AG10803 (cell line): ENCODE data around the gene ERG.

Experiments used
- DNase-seq: peaks from one replicate; pipeline ENCODE4 v3.0.0; 2010; ENCODE audit warnings: low read depth
- H3K4me3 ChIP-seq: 2 replicates; pipeline ENCODE4 v1.5.1; 2011; ENCODE audit warnings: mild to moderate bottlenecking, low read length, control low read depth
- CTCF ChIP-seq: conservative IDR thresholded peaks from 2 replicates; pipeline ENCODE4 v1.5.1; 2011; ENCODE audit warnings: mild to moderate bottlenecking, low read length, control low read depth, inconsistent platforms

Gene ERG

GRCh38 chr21:38352536-38353219, 145.6 kb downstream of the ERG start:
- H3K4me3 ChIP-seq = no peak overlapping the region
- DNase-seq = peak; percentile 79
- TF ChIP-seq CTCF = peak; percentile 98

- peak; percentile 91 for DNase-seq
- H3K4me3 ChIP-seq = no peak overlapping the region
- TF ChIP-seq CTCF = no peak
Measured at GRCh38 chr21:38351961-38352521, 146.2 kb downstream of the ERG start.

- H3K4me3 ChIP-seq = no peak overlapping the region
- no peak for DNase-seq
- no peak for TF ChIP-seq CTCF
Measured at GRCh38 chr21:38351176-38351959, 146.9 kb downstream of the ERG start.

GRCh38 chr21:38350684-38351083, 147.6 kb downstream of the ERG start:
- TF ChIP-seq CTCF = no peak
- DNase-seq = peak; percentile 32
- H3K4me3 ChIP-seq = no peak overlapping the region

GRCh38 chr21:38349977-38350376, 148.3 kb downstream of the ERG start:
- no peak for DNase-seq
- no peak for TF ChIP-seq CTCF
- no peak overlapping the region for H3K4me3 ChIP-seq

GRCh38 chr21:38349111-38349746, 149.0 kb downstream of the ERG start:
- no peak for TF ChIP-seq CTCF

More at GRCh38 chr21:38349111-38349746, 149.0 kb downstream of the ERG start:
- DNase-seq = no peak
- H3K4me3 ChIP-seq = no peak overlapping the region
